HepG2 (cell line): ENCODE data around the gene AKR1C2. TPM values are rescaled to one million over a fixed set of nuclear protein-coding genes. Genes with fewer than 3 reads are reported as not detected.

Source experiments
- ARID5B ChIP-seq: IDR thresholded peaks from 2 replicates; pipeline ENCODE4 v1.4.0; 2020; ENCODE audit warnings: mild to moderate bottlenecking, missing genetic modification reagents
- ARNTL ChIP-seq: sonication (generic); formaldehyde crosslinking; IDR thresholded peaks from 2 replicates; pipeline ENCODE4 v1.4.0; 2020; ENCODE audit warnings: mild to moderate bottlenecking, missing genetic modification reagents
- GATAD2A ChIP-seq: IDR thresholded peaks from 2 replicates; pipeline ENCODE4 v1.6.1; 2016
- GPBP1L1 ChIP-seq: sonication (generic); formaldehyde crosslinking; IDR thresholded peaks from 2 replicates; pipeline ENCODE4 v1.5.0; 2020; ENCODE audit warnings: mild to moderate bottlenecking, missing genetic modification reagents
- JUN ChIP-seq: sonication (generic); formaldehyde crosslinking; IDR thresholded peaks from 2 replicates; pipeline ENCODE4 v1.4.0; 2020; ENCODE audit warnings: mild to moderate bottlenecking, missing genetic modification reagents
- RARA ChIP-seq: IDR thresholded peaks from 2 replicates; pipeline ENCODE4 v1.6.1; 2016; ENCODE audit warnings: missing genetic modification reagents, missing compliant biosample characterization
- RARG ChIP-seq: sonication (generic); formaldehyde crosslinking; IDR thresholded peaks from 2 replicates; pipeline ENCODE4 v1.4.0; 2020; ENCODE audit warnings: low read depth, mild to moderate bottlenecking, missing genetic modification reagents
- RCOR2 ChIP-seq: IDR thresholded peaks from 2 replicates; pipeline ENCODE4 v1.6.1; 2016; ENCODE audit warnings: missing biosample characterization, missing genetic modification reagents
- ZNF589 ChIP-seq: sonication (generic); formaldehyde crosslinking; conservative IDR thresholded peaks from 2 replicates; pipeline ENCODE4 v1.8.0; 2022; ENCODE audit warnings: mild to moderate bottlenecking, moderate library complexity, missing genetic modification reagents
- ZNF646 ChIP-seq: sonication (generic); formaldehyde crosslinking; IDR thresholded peaks from 2 replicates; pipeline ENCODE4 v1.9.0; 2021; ENCODE audit warnings: mild to moderate bottlenecking, missing genetic modification reagents
- ZNF761 ChIP-seq: sonication (generic); formaldehyde crosslinking; conservative IDR thresholded peaks from 2 replicates; pipeline ENCODE4 v1.4.0; 2020; ENCODE audit warnings: mild to moderate bottlenecking, missing genetic modification reagents
- polyA plus RNA-seq, 8 experiments: library from polyadenylated mRNA; depleted of rRNA in 3 of 8; stranded (reverse) in 7 of 8; unstranded in 1 of 8; fragments of >200 nt; fragmentation: Illumina TruSeq in 4 of 8; extraction: Trizol in 4 of 8; gene quantifications; 2 replicates each; pipeline versions ENCODE4 v1.2.1 to v1.2.3, GENCODE V29; 2011 to 2016; ENCODE audit warnings: low read depth in 4 of 8, missing spikeins in 1 of 8, mixed read lengths in 1 of 8; ENCODE audit not compliant: insufficient read depth in 1 of 8
- total RNA-seq, 5 experiments: library from RNA; depleted of rRNA; stranded (reverse); fragments of >200 nt; fragmentation: Illumina TruSeq; extraction: Trizol; gene quantifications; 2 replicates each; pipeline ENCODE4 v1.2.3, GENCODE V29; 2016; ENCODE audit warnings: low read depth in 1 of 5

AKR1C2 gene
- total and polyA plus RNA-seq, 2 of the 13 experiments (the other 11 are each of a cell fraction or from before 2014, with no cell fraction given) = 140 to 900 TPM

GRCh38 chr10:4947039-4947634 is 56.5 kb downstream of the AKR1C2 start (continued):
- TF ChIP-seq ARID5B = peak; percentile 69
- TF ChIP-seq RCOR2 (CRISPR knock-in tag) = 0 out of 2 replicates have a peak, but pooled peaks have one; percentile 23
- no peak for TF ChIP-seq ZNF761
- TF ChIP-seq ZNF589 (CRISPR knock-in tag) = no peak
- no peak for TF ChIP-seq ZNF646 (CRISPR knock-in tag)
- no peak for TF ChIP-seq GPBP1L1 (CRISPR knock-in tag)
- 0 out of 2 replicates have a peak, but pooled peaks have one; percentile 14 for TF ChIP-seq ARNTL (CRISPR knock-in tag)
- TF ChIP-seq RARG = no peak
- TF ChIP-seq JUN (CRISPR knock-in tag) = no peak
- peak; percentile 80 for TF ChIP-seq GATAD2A
- TF ChIP-seq RARA (CRISPR knock-in tag) = peak; percentile 66
